Smooth muscle cell (in vitro differentiated cells): ENCODE measurements around the gene PIPOX. TPM values are rescaled to one million over a fixed set of nuclear protein-coding genes. Genes with fewer than 3 reads are reported as not detected.
A peak's percentile ranks its signal among the peaks of the same experiment; 100 is the strongest.

Experiments
- DNase-seq: peaks from one replicate; lab custom pipeline; 2025; ENCODE audit not compliant: unreplicated experiment; lab: John Stamatoyannopoulos, UW
- H2AFZ ChIP-seq: fragments of 200-600 bp; sonication (generic); 2 replicates; pipeline ENCODE4 v1.6.0; 2016; ENCODE audit warnings: antibody characterized with exemption, low read depth, mild to moderate bottlenecking
- H3F3A ChIP-seq: fragments of 200-600 bp; sonication (generic); 2 replicates; pipeline ENCODE4 v1.6.0; 2017; ENCODE audit warnings: antibody characterized with exemption, low read depth
- H3K27ac ChIP-seq: fragments of 200-600 bp; sonication (generic); 2 replicates; pipeline ENCODE4 v1.5.1; 2016; ENCODE audit warnings: low read depth, mild to moderate bottlenecking
- H3K27me3 ChIP-seq: fragments of 200-600 bp; sonication (generic); 2 replicates; pipeline ENCODE4 v1.6.1; 2016; ENCODE audit warnings: low read depth, mild to moderate bottlenecking
- H3K36me3 ChIP-seq: fragments of 200-600 bp; sonication (generic); 2 replicates; pipeline ENCODE4 v1.5.1; 2016; ENCODE audit warnings: low read depth
- H3K4me1 ChIP-seq: fragments of 200-600 bp; sonication (generic); 2 replicates; pipeline ENCODE4 v1.5.1; 2016; ENCODE audit warnings: low read depth
- H3K4me2 ChIP-seq: fragments of 200-600 bp; sonication (generic); 2 replicates; pipeline ENCODE4 v1.6.0; 2016; ENCODE audit warnings: mild to moderate bottlenecking
- H3K4me3 ChIP-seq: fragments of 200-600 bp; sonication (generic); 2 replicates; pipeline ENCODE4 v1.5.1; 2016; ENCODE audit warnings: mild to moderate bottlenecking
- H3K79me2 ChIP-seq: fragments of 200-600 bp; sonication (generic); 2 replicates; pipeline ENCODE4 v1.6.0; 2016; ENCODE audit warnings: low read depth, mild to moderate bottlenecking
- H3K9ac ChIP-seq: fragments of 200-600 bp; sonication (generic); 2 replicates; pipeline ENCODE4 v1.6.0; 2016; ENCODE audit warnings: low read depth
- H3K9me3 ChIP-seq: fragments of 200-600 bp; sonication (generic); replicated peaks from 2 replicates; pipeline ENCODE4 v1.5.1; 2016; ENCODE audit warnings: low read depth
- H4K20me1 ChIP-seq: fragments of 200-600 bp; sonication (generic); 2 replicates; pipeline ENCODE4 v1.6.0; 2016; ENCODE audit warnings: low read depth
- CTCF ChIP-seq: fragments of 200-600 bp; sonication (generic); IDR thresholded peaks from 2 replicates; pipeline ENCODE4 v1.5.1; 2017; ENCODE audit warnings: borderline replicate concordance, mild to moderate bottlenecking, antibody characterized with exemption; ENCODE audit not compliant: insufficient read depth, poor library complexity, severe bottlenecking
- WGBS: methylation state at CpG from one replicate; pipeline ENCODE4 v1.1.7; 2016; ENCODE audit warnings: low lambda C conversion rate; 5-methylcytosine and 5-hydroxymethylcytosine counted together
- polyA plus RNA-seq: library from polyadenylated mRNA; unstranded; fragments of >200 nt; fragmentation: Nextera tagmentation; extraction: Ambion mirVana; gene quantifications from 2 replicates; pipeline ENCODE4 v1.2.1, GENCODE V29; 2016
- total RNA-seq: library from RNA; depleted of rRNA; stranded (reverse); fragments of >200 nt; gene quantifications from 2 replicates; pipeline ENCODE4 v1.2.3, GENCODE V29; 2014

The PIPOX gene
- total RNA-seq (0.63 and 0.94 TPM in 2 replicates), polyA plus RNA-seq (1.3 and 1.9 TPM in 2 replicates)

GRCh38 chr17:29042679-29043538 is at the start of gene PIPOX:
PIPOX (plus strand) TSS chr17:29043141; CDS start chr17:29043226, 85 bp downstream.
- 45% methylated on average over 13 of the region's 13 CpGs for WGBS
- H3K9ac ChIP-seq, result no peak within 1 kb of the TSS
- peak; percentile 6 for DNase-seq

GRCh38 chr17:28993645-28994426 is 49.1 kb upstream of the PIPOX start:
- H3K27me3 ChIP-seq, result peaks cover 9% of the 10 kb centered on the region
- H3K9ac ChIP-seq, result no peak overlapping the region
- 95% methylated on average over 13 of the region's 13 CpGs for WGBS
- H3K4me1 ChIP-seq, result no peaks in the 10 kb centered on the region
- H3K27ac ChIP-seq, result no peak overlapping the region
- H4K20me1 ChIP-seq, result no peaks in the 10 kb centered on the region
- no peak for TF ChIP-seq CTCF
- H3K36me3 ChIP-seq, result no peaks in the 10 kb centered on the region
- no peak overlapping the region for H3K4me3 ChIP-seq
- no peaks in the 10 kb centered on the region for H3K79me2 ChIP-seq
- no peak overlapping the region for H3K4me2 ChIP-seq
- DNase-seq, result no peak
- no peaks in the 10 kb centered on the region for H3K9me3 ChIP-seq
- H2AFZ ChIP-seq, result no peak overlapping the region
- no peaks in the 10 kb centered on the region for H3F3A ChIP-seq

More at GRCh38 chr17:29042679-29043538, at the start of gene PIPOX:
- TF ChIP-seq CTCF, result no peak
- H3K4me1 ChIP-seq, result peaks cover 41% of the 10 kb centered on the region
- H3K9me3 ChIP-seq, result no peaks in the 10 kb centered on the region
- no peak within 1 kb of the TSS for H3K4me3 ChIP-seq
- no peaks in the 10 kb centered on the region for H3K27me3 ChIP-seq
- peak within 1 kb of the TSS; percentile 71 for H3K4me2 ChIP-seq
- no peaks in the 10 kb centered on the region for H3K36me3 ChIP-seq
- no peaks in the 10 kb centered on the region for H4K20me1 ChIP-seq
- no peaks in the 10 kb centered on the region for H3K79me2 ChIP-seq
- no peak within 1 kb of the TSS for H3K27ac ChIP-seq
- H3F3A ChIP-seq, result peaks cover 7% of the 10 kb centered on the region
- H2AFZ ChIP-seq, result no peak within 1 kb of the TSS

- H2AFZ ChIP-seq, result no peak overlapping the region
- H3K9ac ChIP-seq, result no peak overlapping the region
- H3K27me3 ChIP-seq, result peaks cover 14% of the 10 kb centered on the region
- H3F3A ChIP-seq, result no peaks in the 10 kb centered on the region
- no peak overlapping the region for H3K4me3 ChIP-seq
- no peak overlapping the region for H3K27ac ChIP-seq
- H3K79me2 ChIP-seq, result no peaks in the 10 kb centered on the region
- H3K36me3 ChIP-seq, result no peaks in the 10 kb centered on the region
- no peaks in the 10 kb centered on the region for H3K9me3 ChIP-seq
- no peaks in the 10 kb centered on the region for H4K20me1 ChIP-seq
- TF ChIP-seq CTCF, result no peak
- DNase-seq, result no peak
- H3K4me2 ChIP-seq, result no peak overlapping the region
- H3K4me1 ChIP-seq, result no peaks in the 10 kb centered on the region
- WGBS, result 78% methylated on average over 5 of the region's 5 CpGs
These were observed 46.3 kb upstream of the PIPOX start for GRCh38 chr17:28996554-28997096.
